Neural progenitor cell (in vitro differentiated cells): ENCODE data around the gene ARID5B.

Experiments used
- EZH2 ChIP-seq: fragments of 200-600 bp; sonication (generic); IDR thresholded peaks from 2 replicates; pipeline ENCODE4 v1.6.1; 2017; ENCODE audit warnings: antibody characterized with exemption, mild to moderate bottlenecking, moderate library complexity
- EZH2phosphoT487 ChIP-seq: fragments of 200-600 bp; sonication (generic); IDR thresholded peaks from 2 replicates; pipeline ENCODE4 v1.6.1; 2017; ENCODE audit warnings: antibody characterized with exemption
- TF ChIP-seq, protein P1 (sequence below): fragments of 200-600 bp; sonication (generic); IDR thresholded peaks from 2 replicates; pipeline ENCODE4 v1.5.1; 2017; ENCODE audit warnings: antibody characterized with exemption, mild to moderate bottlenecking

DNA sequence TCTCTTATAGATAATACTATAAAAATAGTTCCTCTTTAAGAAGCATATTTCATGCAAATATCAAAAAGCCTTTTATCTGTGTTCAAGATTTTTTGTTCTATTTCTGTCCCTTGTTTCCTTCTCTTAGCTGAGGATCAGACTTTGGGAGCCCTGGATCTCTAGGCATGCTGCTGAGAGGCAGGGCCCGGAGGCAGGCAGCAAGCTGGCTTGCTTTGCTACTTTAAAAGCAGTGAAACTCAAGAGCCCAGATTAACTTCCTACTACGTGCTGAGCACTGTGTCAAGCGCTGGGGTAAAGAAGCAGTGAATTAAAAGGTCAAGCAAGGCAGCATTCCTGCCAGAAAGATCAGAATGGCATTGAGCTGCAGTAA is 31.0 kb upstream of the ARID5B start:
- TF ChIP-seq, protein P1, sequence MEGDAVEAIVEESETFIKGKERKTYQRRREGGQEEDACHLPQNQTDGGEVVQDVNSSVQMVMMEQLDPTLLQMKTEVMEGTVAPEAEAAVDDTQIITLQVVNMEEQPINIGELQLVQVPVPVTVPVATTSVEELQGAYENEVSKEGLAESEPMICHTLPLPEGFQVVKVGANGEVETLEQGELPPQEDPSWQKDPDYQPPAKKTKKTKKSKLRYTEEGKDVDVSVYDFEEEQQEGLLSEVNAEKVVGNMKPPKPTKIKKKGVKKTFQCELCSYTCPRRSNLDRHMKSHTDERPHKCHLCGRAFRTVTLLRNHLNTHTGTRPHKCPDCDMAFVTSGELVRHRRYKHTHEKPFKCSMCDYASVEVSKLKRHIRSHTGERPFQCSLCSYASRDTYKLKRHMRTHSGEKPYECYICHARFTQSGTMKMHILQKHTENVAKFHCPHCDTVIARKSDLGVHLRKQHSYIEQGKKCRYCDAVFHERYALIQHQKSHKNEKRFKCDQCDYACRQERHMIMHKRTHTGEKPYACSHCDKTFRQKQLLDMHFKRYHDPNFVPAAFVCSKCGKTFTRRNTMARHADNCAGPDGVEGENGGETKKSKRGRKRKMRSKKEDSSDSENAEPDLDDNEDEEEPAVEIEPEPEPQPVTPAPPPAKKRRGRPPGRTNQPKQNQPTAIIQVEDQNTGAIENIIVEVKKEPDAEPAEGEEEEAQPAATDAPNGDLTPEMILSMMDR, result no peak
- TF ChIP-seq EZH2, result no peak
- no peak for TF ChIP-seq EZH2phosphoT487
